NT2/D1 (cell line): ENCODE data around the gene CCDC196.

Source experiments
- SUZ12 ChIP-seq: IDR thresholded peaks from 2 replicates; pipeline ENCODE4 v1.6.1; 2011; ENCODE audit not compliant: insufficient read length, insufficient read depth; ENCODE audit errors: extremely low read depth
- YY1 ChIP-seq: IDR thresholded peaks from 2 replicates; pipeline ENCODE4 v1.6.1; 2011; ENCODE audit not compliant: insufficient read length, insufficient read depth
- ZNF274 ChIP-seq: IDR thresholded peaks from 2 replicates; pipeline ENCODE4 v1.6.1; 2011; ENCODE audit warnings: mild to moderate bottlenecking, low read depth, low read length

- TF ChIP-seq SUZ12 (no peak), YY1 (no peak), ZNF274 (no peak)
Measured at GRCh38 chr14:66485910-66486421, at the start of gene CCDC196.
